Measurements from ENCODE around the gene CACTIN.

GRCh38 chr19:3606174-3606689, 20.4 kb downstream of the CACTIN start:
- no peak for TF ChIP-seq CTCF (conservative IDR thresholded peaks at IDR 0.05; ENCODE audit: low read depth, low read length)
- no peak for TF ChIP-seq EZH2 (IDR thresholded peaks at IDR 0.05; ENCODE audit: borderline replicate concordance, low read depth, low read length, poor library complexity, severe bottlenecking)

Data from A673 (cell line).